SU-DHL-6 (cell line): ENCODE data around the gene PEX3.

ENCODE experiments used
- H2AFZ ChIP-seq: fragments of 200-600 bp; sonication (generic); 2 replicates; pipeline ENCODE4 v1.6.1; 2014; ENCODE audit warnings: low read depth, mild to moderate bottlenecking, moderate library complexity, mixed read lengths, antibody characterized with exemption, low read length; ENCODE audit not compliant: severe bottlenecking
- H3F3A ChIP-seq: fragments of 200-600 bp; shearing (Covaris generic); 2 replicates; pipeline ENCODE4 v1.6.0; 2016; ENCODE audit warnings: antibody characterized with exemption, mild to moderate bottlenecking; ENCODE audit not compliant: insufficient read depth
- H3K27ac ChIP-seq: fragments of 200-600 bp; sonication (generic); 2 replicates; pipeline ENCODE4 v1.5.1; 2016; ENCODE audit warnings: low read depth, mild to moderate bottlenecking, low read length, moderate library complexity, mixed read lengths
- H3K27me3 ChIP-seq: fragments of 200-600 bp; sonication (generic), shearing (Covaris generic); 2 replicates; pipeline ENCODE4 v1.6.0; 2014; ENCODE audit warnings: mild to moderate bottlenecking, low read length
- H3K36me3 ChIP-seq: fragments of 200-600 bp; sonication (generic); 2 replicates; pipeline ENCODE4 v1.6.1; 2014; ENCODE audit warnings: mild to moderate bottlenecking, low read length, mixed read lengths
- H3K4me2 ChIP-seq: fragments of 300-600, 200-600 bp; shearing (Covaris generic), sonication (generic); 2 replicates; pipeline ENCODE4 v1.6.0; 2014; ENCODE audit warnings: low read length, low read depth, mild to moderate bottlenecking; ENCODE audit not compliant: poor library complexity, severe bottlenecking
- H3K4me3 ChIP-seq: fragments of 200-600 bp; sonication (generic); 2 replicates; pipeline ENCODE4 v1.5.1; 2014; ENCODE audit warnings: antibody characterized with exemption, low read length, mild to moderate bottlenecking, mixed read lengths; ENCODE audit not compliant: insufficient read depth, poor library complexity, severe bottlenecking
- H3K79me2 ChIP-seq: fragments of 200-600 bp; sonication (generic); 2 replicates; pipeline ENCODE4 v1.6.1; 2014; ENCODE audit warnings: mild to moderate bottlenecking, low read length, moderate library complexity; ENCODE audit not compliant: insufficient read depth
- H3K9ac ChIP-seq: fragments of 200-600 bp; sonication (generic); 2 replicates; pipeline ENCODE4 v1.7.0; 2014; ENCODE audit warnings: mild to moderate bottlenecking, low read length
- H3K9me2 ChIP-seq: fragments of 200-600 bp; sonication (generic); replicated peaks from 2 replicates; pipeline ENCODE4 v1.6.1; 2014; ENCODE audit warnings: low read length; ENCODE audit not compliant: insufficient read depth
- H3K9me3 ChIP-seq: fragments of 200-600 bp; sonication (generic); 2 replicates; pipeline ENCODE4 v1.6.1; 2014; ENCODE audit warnings: low read length, mixed read lengths; ENCODE audit not compliant: insufficient read depth
- H4K20me1 ChIP-seq: fragments of 200-600 bp; sonication (generic); 2 replicates; pipeline ENCODE4 v1.6.1; 2014; ENCODE audit warnings: low read depth, mild to moderate bottlenecking, antibody characterized with exemption, low read length, moderate library complexity, mixed read lengths
- CTCF ChIP-seq: fragments of 200-600 bp; sonication (generic); IDR thresholded peaks from one replicate; pipeline ENCODE4 v1.5.1; 2017; ENCODE audit warnings: antibody characterized with exemption, mild to moderate bottlenecking, low read length, moderate library complexity; ENCODE audit not compliant: insufficient read depth, poor library complexity, severe bottlenecking
- EZH2phosphoT487 ChIP-seq: fragments of 200-600 bp; sonication (generic), shearing (Covaris generic); conservative IDR thresholded peaks from 2 replicates; pipeline ENCODE4 v1.6.1; 2018; ENCODE audit warnings: mild to moderate bottlenecking, antibody characterized with exemption, low read length, moderate library complexity, mixed read lengths

PEX3 gene

GRCh38 chr6:143529095-143529494 lies 78.5 kb downstream of the PEX3 start:
- no peak overlapping the region for H2AFZ ChIP-seq
- H3K4me2 ChIP-seq: no peak overlapping the region
- no peaks in the 10 kb centered on the region for H3K27me3 ChIP-seq

DNA sequence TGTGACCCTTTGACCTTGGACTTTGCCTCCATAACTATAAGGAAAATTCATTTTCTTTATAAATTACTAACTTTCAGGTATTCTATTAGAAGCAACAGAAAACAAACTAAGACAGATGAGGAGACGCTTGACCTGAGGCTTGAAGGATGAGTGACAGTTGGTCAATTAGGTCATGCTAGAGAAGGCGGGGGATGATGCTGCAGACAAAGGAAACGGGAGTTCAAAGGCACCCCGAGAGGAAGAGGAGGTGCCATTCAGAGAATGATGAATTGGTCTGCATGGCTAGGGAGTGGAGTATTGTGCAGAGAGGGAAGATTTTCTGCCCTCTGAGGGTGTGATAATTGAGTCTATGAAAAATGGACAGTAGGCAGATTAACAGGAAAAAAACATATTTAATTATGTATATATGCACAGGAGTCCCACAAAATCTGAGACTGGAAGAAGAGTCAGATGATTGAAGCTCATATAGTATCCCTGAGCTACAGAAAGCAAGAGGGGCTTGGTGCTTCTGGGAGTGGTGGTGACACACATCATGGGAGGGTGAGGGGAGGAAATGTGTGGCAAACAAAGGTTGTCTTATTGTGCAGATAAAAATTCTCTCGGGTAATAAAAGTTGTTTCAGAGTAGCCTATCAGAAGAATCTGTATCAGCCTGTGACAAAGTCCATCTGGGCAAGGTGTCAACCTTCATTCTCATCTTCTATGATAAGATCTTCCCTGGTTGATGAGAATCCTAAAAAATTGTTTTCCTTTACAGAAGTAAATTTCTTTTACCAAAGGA lies 81.3 kb downstream of the PEX3 start:
- no peak for TF ChIP-seq CTCF
- TF ChIP-seq EZH2phosphoT487: no peak

More at GRCh38 chr6:143529095-143529494, 78.5 kb downstream of the PEX3 start:
- no peaks in the 10 kb centered on the region for H3K79me2 ChIP-seq
- H3K27ac ChIP-seq: no peak overlapping the region
- H4K20me1 ChIP-seq: no peaks in the 10 kb centered on the region
- H3F3A ChIP-seq: no peaks in the 10 kb centered on the region
- H3K9ac ChIP-seq: no peak overlapping the region
- no peaks in the 10 kb centered on the region for H3K36me3 ChIP-seq
- H3K9me3 ChIP-seq: no peaks in the 10 kb centered on the region
- H3K4me3 ChIP-seq: no peak overlapping the region
- TF ChIP-seq EZH2phosphoT487 (no peak), CTCF (no peak)
- no peaks in the 10 kb centered on the region for H3K9me2 ChIP-seq

GRCh38 chr6:143535189-143535614 lies 84.6 kb downstream of the PEX3 start:
- no peaks in the 10 kb centered on the region for H3K79me2 ChIP-seq
- TF ChIP-seq EZH2phosphoT487 (no peak), CTCF (no peak)
- H4K20me1 ChIP-seq: no peaks in the 10 kb centered on the region
- H3K4me3 ChIP-seq: no peak overlapping the region
- no peaks in the 10 kb centered on the region for H3K9me3 ChIP-seq
- no peak overlapping the region for H3K9ac ChIP-seq
- H3K27me3 ChIP-seq: no peaks in the 10 kb centered on the region
- H2AFZ ChIP-seq: no peak overlapping the region
- no peak overlapping the region for H3K4me2 ChIP-seq
- H3K36me3 ChIP-seq: no peaks in the 10 kb centered on the region
- H3F3A ChIP-seq: no peaks in the 10 kb centered on the region; the same call in 1 of the 2 replicates
- H3K27ac ChIP-seq: no peak overlapping the region
- no peaks in the 10 kb centered on the region for H3K9me2 ChIP-seq

More for the DNA sequence above, 81.3 kb downstream of the PEX3 start:
- H3K79me2 ChIP-seq: no peaks in the 10 kb centered on the region
- no peaks in the 10 kb centered on the region for H3K27me3 ChIP-seq
- H3K9me3 ChIP-seq: no peaks in the 10 kb centered on the region
- no peak overlapping the region for H3K4me2 ChIP-seq
- H2AFZ ChIP-seq: no peak overlapping the region
- no peaks in the 10 kb centered on the region; the same call in 1 of the 2 replicates for H3F3A ChIP-seq
- no peak overlapping the region for H3K27ac ChIP-seq
- H3K9me2 ChIP-seq: no peaks in the 10 kb centered on the region
- H3K36me3 ChIP-seq: no peaks in the 10 kb centered on the region
- H3K4me3 ChIP-seq: no peak overlapping the region
- no peaks in the 10 kb centered on the region for H4K20me1 ChIP-seq
- H3K9ac ChIP-seq: no peak overlapping the region
